T follicular helper cell (primary cell): ENCODE results near the gene KLHL29.

Source experiments
- DNase-seq: peaks from one replicate; pipeline ENCODE4 v3.0.0-alpha.2; 2020; ENCODE audit warnings: low read depth

KLHL29 gene

GRCh38 chr2:23632831-23633395, 247.9 kb downstream of the KLHL29 start:
- no peak for DNase-seq

- DNase-seq = no peak
Observed at GRCh38 chr2:23633966-23634365, 249.0 kb downstream of the KLHL29 start.

- DNase-seq = no peak
Observed at GRCh38 chr2:23635442-23636340, 250.7 kb downstream of the KLHL29 start.

GRCh38 chr2:23636426-23636825, 251.4 kb downstream of the KLHL29 start:
- DNase-seq = no peak

- DNase-seq = no peak
Observed at GRCh38 chr2:23637011-23637778, 252.2 kb downstream of the KLHL29 start.

- no peak for DNase-seq
Observed at GRCh38 chr2:23639406-23639982, 254.5 kb downstream of the KLHL29 start.

GRCh38 chr2:23640711-23641110, 255.7 kb downstream of the KLHL29 start:
- DNase-seq = no peak

GRCh38 chr2:23642516-23642915, 257.5 kb downstream of the KLHL29 start:
- DNase-seq = no peak

- no peak for DNase-seq
Observed at GRCh38 chr2:23645230-23645808, 260.3 kb downstream of the KLHL29 start.

- no peak for DNase-seq
Observed at GRCh38 chr2:23647563-23647962, 262.6 kb downstream of the KLHL29 start.

- no peak for DNase-seq
Observed at GRCh38 chr2:23649303-23649702, 264.3 kb downstream of the KLHL29 start.

GRCh38 chr2:23649819-23650218, 264.8 kb downstream of the KLHL29 start:
- DNase-seq = no peak

- no peak for DNase-seq
Observed at GRCh38 chr2:23651187-23652080, 266.5 kb downstream of the KLHL29 start.

GRCh38 chr2:23653326-23653725, 268.3 kb downstream of the KLHL29 start:
- DNase-seq = no peak

- DNase-seq = no peak
Observed at GRCh38 chr2:23654756-23655155, 269.8 kb downstream of the KLHL29 start.

GRCh38 chr2:23655934-23656596, 271.1 kb downstream of the KLHL29 start:
- no peak for DNase-seq

GRCh38 chr2:23656597-23656973, 271.6 kb downstream of the KLHL29 start:
- DNase-seq = no peak

- no peak for DNase-seq
Observed at GRCh38 chr2:23657371-23657770, 272.4 kb downstream of the KLHL29 start.

GRCh38 chr2:23657934-23658333, 273.0 kb downstream of the KLHL29 start:
- DNase-seq = no peak

GRCh38 chr2:23658466-23658942, 273.5 kb downstream of the KLHL29 start:
- DNase-seq = no peak
